Activated CD8-positive, alpha-beta memory T cell treated with anti-CD3 and anti-CD28 coated beads for 1 hour (primary cell): Measurements from ENCODE around the gene AGBL3.
"Not testable (repeated sequence)": the region's sequence is repeated elsewhere in the genome, so short reads cannot be mapped to it uniquely, and the experiment has no call there.

Experiments
- DNase-seq, 2 donors: peaks; one replicate each; pipeline ENCODE4 v3.0.0-alpha.2; 2020; ENCODE audit warnings: low read depth in 1 of 2; ENCODE audit errors: extremely low read depth in 1 of 2

The AGBL3 gene

DNA sequence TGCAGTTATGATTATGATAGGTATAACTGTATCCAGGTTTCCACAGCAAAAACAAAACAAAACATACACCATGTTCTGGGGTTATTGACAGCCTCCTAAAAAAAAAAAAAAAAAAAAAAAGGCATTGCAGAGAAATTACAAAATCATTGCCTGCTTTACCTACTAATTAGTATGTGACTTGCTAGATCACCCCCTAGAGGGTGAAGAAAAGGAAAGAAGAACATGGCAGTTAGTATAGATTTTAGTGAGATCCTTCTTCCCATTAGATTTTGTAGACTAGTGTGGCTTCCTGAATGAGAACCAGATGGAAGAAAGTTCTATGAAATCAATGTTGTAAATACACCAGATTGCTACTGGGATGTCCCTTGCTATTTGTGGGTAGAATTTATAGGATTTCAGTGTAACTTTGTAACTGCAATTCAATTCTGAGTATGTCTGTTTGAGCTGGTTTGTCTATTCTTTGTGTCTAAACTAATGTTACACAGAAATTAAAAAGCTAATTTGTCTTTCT is 24.0 kb upstream of the AGBL3 start:
- DNase-seq: no peak

DNA sequence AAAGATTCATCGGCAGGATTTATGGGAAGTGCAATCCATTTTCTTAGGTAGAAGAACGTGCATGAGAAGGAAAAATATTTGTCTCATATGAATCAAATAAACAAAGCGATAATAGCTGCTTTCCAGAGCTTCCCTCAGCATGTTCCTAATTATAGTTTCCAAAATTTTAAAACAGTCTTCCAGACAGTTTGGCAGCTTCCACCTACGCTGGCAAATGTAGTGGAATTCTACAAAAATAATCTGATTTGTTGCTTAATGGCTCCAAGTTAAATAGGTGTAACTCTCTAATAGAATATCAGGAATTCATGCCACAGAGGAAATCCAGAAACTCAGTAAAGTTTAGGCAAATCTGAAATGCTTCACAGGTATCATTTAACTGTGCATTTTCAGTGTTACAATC is 23.3 kb upstream of the AGBL3 start:
- no peak for DNase-seq

DNA sequence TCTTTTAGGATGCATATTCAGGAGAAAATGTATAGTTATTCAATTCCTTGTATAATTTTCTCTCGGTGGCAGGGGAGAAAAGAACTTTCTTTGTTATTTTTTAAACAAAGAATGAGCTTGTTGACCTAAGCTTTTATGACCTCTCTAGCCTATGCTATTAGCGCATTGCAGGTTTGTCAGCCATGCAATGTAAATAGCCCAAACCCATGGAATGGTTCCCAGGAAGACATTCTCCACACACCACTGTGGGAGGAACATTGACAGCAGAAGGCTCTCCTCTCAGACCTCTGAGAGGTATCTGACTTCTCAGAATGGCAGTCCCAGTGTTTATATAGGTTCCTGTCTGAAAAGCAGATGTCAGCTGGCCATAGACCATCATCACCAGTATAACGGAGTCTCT is 19.6 kb upstream of the AGBL3 start:
- DNase-seq: no peak

DNA sequence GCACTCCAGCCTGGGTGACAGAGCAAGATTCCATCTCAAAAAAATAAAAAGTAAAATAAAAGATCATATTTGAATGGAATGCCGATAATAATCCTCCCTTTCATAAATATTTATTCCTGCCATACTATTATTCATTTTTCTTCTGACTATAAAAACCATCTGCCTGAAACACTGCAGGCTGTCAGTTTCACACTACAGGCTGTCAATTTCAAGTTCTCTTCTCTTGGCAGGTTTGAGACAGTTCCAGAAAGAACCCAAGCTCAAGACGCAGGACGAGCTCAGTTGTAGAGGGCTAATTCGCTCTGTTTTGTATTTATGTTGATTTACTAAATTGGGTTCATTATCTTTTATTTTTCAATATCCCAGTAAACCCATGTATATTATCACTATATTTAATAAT is 18.2 kb upstream of the AGBL3 start:
- no peak for DNase-seq

DNA sequence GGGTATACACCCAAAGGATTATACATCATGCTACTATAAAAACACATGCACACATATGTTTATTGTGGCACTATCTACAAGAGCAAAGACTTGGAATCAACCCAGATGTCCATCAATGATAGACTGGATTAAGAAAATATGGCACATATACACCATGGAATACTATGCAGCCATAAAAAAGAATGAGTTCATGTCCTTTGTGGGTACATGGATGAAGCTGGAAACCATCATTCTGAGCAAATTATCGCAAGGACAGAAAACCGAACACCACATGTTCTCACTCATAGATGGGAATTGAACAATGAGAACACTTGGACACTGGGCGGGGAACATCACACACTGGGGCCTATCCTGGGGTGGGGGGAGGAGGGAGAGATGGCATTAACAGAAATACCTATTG is 4.7 kb upstream of the AGBL3 start:
- DNase-seq: not testable (repeated sequence)

DNA sequence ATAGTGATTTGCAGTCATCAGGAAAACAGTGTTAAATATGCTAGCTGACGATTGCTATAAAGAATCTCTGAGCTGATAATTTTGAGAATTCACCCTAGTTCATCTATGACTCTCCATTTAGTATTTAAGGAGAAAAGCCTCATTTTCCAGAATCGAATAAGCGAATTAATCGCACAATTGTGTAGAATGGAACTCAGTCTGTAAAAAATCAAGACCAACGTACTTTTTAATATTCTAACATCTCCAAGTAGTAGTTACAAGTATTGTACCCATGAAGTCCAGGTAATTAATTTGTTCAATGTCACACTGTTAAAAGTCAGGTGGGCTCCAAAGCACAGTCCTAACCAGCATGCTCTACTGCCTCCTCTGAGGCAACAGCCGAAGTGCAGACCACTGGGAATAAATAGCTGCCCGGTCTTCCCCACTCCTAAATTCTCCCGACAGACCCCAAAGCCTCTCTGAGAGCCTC is 380 bp upstream of the AGBL3 start:
- no peak for DNase-seq

DNA sequence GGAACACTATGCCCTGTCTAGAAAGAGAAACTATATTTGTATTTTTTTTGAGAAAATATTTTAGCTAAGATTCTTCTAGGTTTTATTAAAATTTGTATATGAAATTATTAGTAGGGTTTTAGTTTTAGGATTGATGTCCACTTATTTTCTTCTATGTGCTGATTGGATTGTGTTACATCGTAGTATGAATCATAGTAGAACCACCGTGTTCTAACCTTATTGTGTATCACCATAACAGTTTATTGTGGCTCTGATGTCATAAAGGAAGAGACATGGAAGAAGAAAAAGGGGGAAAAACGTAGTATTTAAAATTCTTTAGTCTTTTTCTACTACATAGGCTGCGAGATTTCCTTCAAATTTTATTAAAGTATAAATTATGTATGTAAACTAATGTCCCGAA is 1.9 kb downstream of the AGBL3 start:
- no peak for DNase-seq

DNA sequence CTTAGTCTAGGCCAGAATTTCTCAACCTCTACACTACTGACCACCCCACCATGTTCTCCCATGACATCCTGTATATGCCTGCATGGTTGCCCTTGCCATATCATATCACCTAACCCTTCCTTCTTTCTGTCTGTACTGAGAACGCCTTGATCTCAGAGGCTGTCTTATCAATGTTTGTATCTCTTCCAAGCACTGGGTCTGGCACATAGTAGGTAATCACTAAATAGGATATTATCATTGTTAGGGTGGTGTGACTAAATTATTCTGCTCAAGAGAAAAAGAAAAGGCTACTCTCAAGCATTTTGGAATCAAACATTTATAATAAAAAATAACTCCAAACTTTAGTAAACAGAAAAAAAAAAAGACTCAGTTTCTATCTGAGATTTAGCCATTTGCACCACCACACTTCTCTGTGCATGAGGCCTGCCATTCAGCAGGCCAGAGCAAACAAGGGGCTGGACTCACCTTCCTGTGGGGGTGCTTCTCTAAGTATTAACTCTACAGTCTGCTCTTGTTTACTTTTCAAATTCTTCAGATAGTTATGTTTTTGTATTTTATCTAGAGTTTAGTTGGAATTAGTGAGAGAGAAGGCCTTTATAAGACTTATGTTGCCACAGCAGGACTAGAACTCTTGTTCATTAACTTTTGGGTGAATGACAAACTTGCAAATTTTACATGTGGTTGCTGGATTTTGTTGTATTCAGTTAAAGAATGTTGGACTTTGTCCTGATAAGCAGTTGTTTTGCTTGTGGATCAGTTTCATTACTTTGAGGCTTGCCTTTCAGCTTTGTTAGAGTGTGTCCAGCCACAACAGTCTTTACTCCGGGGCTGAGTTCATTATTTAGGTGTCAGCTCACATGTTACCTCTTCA is 5.4 kb downstream of the AGBL3 start:
- DNase-seq: no peak

DNA sequence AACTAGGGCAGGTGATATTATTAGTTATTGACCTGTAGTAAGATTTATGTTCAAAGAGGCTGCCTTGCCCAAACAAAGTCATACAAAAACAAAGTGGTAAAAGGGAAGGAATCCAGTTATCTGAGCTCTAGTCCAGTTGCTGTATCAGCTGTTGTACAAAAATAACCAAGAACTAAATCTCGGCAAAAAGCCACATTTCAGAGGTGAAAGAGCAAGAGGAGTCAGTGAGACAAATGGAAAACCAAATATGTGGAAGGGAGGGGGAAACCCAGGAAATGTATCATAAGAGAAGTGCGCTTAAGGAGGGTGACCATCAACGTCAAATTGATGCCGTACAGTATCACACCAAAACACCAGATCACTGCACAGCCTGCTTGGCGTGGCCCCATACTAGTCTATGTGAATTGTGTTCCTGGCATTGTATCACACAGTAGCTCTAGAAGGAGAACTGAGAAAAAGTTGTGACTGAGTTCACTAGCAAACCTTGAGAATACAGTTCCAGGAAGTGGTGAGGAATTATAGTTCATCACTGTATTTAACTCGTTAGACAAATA is 6.4 kb downstream of the AGBL3 start:
- no peak for DNase-seq

DNA sequence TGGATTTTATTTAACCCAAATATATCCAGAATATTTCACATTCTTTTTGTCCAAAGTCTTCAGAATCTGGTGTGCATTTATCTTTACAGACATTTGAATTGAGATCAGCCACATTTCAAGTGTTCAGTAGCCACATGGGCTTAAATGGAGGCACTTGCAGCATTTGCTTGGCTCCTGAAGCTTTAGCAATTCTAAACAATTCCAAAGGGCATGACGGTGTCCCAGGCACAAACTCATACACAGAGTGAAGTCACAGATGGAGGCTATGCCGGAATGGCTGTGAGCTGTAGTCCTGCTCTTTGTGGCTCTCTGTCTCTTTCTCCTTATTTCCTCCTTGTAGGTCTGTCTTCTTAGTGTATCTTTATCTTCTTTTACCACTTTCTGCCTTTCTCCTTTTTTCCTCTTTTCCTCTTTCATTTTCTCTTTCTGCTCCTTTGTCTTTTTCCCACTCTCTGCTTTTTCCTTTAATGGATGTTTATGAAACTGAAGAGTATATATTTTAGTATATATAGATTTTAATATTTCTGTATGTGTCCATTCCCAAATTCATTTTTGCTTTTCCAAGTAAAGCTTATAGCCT is 7.7 kb downstream of the AGBL3 start:
- DNase-seq: no peak

DNA sequence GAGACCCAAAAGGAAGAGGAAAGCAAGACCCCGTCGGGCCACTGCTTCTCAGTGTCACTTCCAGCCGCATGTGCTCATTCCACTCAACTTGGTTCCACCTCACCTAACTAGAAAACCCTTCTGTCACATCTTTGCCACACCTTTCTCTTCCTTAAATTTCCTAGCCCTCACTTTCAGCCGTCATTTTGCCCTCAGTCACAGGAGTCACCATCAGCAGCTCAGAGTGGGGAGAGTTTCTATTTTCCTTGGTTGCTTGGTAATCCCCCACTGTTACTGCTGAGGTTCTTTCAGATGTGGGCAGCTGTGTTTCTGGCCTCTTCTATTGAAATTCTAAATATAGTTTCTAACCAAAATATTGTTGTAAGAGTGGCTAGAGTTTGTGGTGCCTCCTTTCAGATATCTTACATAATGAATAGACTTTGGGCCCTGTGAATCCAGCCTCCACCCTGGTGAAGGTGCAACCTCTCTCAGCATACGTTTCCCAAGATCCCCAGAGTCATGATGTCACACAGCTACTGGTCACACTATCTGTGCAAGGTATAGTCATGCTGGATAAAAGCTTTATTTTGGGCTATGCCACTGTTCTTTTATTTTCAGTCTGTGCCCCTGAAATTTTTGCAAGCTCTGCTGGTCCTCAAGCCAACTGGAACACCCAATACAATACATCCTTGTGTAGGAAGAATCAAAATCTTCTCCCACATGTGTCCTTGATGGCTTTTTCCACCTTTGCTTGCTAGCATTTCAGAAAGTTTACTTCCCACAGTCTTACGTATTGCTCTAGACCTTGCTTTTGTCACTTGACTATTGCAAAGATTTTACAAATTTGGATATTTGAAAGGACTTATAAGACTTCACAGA is 9.2 kb downstream of the AGBL3 start:
- no peak for DNase-seq

DNA sequence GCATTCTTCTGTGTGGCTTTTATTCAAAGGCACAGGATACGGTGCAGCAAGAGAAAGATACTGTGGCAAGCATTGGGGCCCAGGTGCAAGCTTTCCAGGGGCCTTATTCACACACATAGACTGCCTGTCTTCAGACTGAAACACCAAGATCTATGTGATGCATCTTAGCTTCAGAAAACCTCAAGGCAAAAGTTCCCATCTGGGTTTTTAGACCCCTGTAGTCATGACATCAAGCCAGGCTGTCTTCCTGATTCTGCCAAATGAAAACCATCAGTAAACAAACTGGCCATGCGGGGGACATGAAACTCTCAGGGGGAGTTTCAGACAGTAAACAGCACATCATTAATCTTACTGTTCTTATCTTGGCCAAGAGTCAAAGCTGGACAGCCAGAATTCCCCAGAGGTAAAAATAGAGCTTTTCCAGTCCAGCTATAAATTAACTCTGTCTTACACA is 9.8 kb downstream of the AGBL3 start:
- DNase-seq: no peak

DNA sequence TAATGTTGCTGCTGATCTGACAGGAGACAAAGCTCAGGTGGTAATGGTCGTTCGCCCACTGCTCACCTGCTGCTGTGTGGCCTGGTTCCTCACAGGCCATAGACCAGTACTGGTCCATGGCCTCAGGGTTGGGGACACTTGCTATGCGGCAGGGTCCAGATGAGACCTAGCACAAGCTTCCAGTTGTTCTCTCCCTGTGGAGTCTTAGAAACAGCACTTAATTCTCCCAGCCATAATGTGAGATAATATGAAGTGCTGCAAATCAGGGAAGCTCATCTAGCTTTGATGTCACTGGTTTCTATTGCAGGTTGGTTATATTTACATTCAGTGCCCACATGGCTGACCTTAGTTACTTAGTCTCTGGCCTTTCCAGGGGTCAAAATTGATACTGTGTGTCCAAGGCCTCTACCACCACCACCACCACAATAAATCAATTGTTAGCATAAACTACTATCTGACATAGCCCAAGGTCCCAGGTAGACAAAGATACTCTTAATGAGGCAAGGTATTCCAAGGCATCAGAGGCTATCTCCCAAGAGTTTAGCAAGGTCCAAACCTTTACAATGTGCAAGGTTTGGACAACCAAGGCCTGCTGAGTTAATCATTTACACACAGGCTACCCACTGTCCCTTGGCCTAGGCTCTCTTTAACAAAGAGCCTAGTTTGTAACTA is 11.0 kb downstream of the AGBL3 start:
- DNase-seq: no peak

DNA sequence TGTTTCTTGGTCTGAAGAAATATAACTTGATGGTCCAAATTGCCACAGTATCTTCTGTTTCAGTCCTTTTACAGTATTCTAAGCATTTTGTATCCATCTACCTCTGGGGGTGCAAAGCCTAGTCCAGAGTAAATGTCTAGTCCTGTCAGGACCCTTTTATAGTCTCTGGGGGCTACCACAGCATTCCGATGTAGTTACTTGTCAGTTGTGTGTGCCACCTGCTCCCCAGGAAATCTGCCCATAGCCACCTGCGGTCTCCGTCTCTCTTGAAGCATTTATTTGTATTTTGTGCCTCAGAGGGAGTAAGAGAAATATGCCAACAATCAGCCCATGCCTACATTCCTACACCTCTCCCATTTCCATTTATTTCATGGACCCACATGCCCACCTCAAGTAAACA is 12.8 kb downstream of the AGBL3 start:
- DNase-seq: no peak

DNA sequence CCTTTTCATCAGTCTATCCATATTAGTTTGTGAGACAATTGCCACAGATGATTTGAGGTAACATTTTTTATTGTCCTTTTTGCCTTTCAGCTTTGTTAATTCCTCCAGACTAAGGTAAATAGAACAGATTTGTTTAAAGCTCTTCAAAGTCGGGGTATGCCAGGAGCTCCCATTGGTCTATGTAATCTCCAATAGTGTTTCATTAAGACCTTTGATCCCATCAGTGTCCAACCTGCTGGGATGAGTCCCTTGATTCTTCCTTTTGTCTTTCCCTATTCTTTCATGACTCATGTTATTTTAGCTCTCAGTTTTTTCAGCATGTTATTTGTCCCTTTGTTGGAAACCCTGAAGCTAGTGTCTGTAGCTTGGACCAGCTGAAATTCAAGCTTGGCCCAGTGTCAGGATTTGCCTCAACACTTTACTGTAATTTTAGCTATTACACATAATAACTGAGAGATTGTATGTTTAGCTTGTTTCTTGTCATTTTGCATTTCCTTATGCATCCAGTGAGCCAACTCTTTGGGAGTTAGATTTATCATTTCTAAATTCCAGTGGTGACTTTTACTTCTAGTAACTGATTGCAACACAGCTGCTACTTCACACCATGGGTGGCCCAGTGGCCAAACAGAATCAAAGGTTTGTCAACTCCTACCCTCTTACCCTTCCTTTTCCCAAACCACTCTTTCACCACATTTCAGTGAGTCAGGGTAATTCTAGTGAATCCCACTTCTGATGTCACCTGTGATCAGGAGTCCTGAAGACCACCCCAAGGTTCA is 15.3 kb downstream of the AGBL3 start:
- DNase-seq: no peak

DNA sequence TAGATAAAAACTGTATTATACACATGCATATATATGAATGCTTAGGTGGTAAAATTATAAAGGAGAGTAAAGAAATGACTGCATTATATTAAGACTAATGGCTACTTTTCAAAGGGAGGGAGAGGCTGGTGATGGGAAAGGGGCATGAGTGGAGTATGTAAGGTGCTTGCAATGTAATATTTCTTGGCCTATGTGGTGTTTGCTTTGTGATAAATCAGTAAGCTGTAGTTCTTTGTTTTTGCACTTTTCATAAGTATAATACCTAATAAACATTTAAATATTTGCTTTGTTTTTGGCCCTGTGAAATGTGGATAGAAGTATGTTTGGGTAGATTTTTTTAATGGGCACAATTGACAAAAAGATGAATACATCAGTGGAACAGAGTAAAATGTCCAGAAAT is 25.9 kb downstream of the AGBL3 start:
- no peak for DNase-seq

DNA sequence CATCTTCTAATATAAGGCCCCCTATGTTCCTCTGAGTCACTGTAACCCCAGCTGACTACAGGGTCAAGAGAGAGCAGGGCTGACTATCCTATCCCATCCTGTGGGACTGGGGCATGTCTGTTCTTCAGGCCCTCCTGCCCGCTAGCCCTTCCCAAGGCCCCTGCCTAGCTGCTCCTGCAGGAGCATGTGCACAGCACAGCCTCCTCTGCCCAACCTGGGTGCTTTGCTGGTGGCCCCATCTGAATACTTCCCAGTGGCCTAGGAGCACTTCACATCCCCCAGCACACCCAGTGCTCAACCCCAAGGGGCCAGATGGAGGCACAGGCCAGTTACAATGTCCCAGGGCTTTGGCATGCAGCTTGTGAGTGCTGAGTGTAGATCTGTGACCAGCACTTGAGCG is 37.3 kb downstream of the AGBL3 start:
- DNase-seq: no peak

DNA sequence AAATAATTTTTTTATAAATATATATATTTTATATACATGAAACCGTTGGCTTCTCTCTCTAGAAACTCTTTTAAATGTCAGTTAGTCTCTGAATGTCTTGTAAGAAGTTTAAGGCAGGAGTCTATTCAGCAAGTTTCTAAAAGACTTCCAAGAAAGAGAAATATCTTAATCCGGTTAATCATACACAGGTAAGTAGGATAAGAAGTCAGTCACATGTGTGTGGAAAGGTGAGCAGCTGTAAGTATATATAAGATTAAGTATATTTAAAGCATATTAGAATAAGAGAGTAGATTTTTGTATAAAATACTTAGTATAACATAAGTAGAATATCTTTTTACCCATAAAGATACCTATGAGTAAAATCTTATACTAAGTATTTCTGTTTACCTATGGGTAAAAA is 48.9 kb downstream of the AGBL3 start:
- no peak for DNase-seq

DNA sequence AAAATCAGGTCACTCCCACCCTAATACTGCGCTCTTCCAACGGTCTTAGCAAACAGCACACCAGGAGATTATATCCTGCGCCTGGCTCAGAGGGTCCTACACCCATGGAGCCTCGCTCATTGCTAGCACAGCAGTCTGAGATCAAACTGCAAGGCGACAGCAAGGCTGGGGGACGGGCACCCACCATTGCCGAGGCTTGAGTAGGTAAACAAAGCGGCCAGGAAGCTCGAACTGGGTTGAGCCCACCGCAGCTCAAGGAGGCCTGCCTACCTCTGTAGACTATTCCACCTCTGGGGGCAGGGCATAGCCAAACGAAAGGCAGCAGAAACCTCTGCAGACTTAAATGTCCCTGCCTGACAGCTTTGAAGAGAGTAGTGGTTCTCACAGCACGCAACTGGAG is 80.7 kb downstream of the AGBL3 start:
- not testable (repeated sequence) for DNase-seq

DNA sequence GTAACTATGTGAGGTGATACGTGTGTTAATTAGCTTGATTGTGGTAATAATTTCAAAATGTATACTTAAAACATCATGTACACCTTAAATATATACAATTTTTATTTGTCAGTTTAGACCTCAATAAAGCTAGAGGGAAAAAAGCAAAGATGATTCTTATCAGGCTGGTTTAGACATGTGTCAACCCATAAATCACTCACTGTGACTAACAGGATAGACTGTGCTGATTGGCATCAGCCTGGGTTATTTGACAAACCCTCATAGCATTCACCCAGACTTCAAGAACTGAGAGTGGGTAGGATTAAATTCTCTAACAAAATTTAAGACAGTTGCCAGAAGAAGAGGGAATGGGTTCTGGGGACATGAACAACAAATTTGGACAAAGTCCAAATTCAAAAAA is 87.8 kb downstream of the AGBL3 start:
- no peak for DNase-seq
